Astrocyte (in vitro differentiated cells and primary cell): Measurements from ENCODE around the gene OR6P1.

Experiments
- EZH2 ChIP-seq: IDR thresholded peaks from 2 replicates; pipeline ENCODE4 v1.6.1; 2012; ENCODE audit warnings: mild to moderate bottlenecking, low read length, inconsistent platforms; ENCODE audit not compliant: insufficient read depth
- TF ChIP-seq, protein P1 (sequence below): IDR thresholded peaks from 2 replicates; pipeline ENCODE4 v1.5.1; 2011; ENCODE audit warnings: low read depth, mild to moderate bottlenecking, inconsistent platforms, low read length, moderate library complexity; ENCODE audit not compliant: insufficient read depth

- TF ChIP-seq, protein P1, sequence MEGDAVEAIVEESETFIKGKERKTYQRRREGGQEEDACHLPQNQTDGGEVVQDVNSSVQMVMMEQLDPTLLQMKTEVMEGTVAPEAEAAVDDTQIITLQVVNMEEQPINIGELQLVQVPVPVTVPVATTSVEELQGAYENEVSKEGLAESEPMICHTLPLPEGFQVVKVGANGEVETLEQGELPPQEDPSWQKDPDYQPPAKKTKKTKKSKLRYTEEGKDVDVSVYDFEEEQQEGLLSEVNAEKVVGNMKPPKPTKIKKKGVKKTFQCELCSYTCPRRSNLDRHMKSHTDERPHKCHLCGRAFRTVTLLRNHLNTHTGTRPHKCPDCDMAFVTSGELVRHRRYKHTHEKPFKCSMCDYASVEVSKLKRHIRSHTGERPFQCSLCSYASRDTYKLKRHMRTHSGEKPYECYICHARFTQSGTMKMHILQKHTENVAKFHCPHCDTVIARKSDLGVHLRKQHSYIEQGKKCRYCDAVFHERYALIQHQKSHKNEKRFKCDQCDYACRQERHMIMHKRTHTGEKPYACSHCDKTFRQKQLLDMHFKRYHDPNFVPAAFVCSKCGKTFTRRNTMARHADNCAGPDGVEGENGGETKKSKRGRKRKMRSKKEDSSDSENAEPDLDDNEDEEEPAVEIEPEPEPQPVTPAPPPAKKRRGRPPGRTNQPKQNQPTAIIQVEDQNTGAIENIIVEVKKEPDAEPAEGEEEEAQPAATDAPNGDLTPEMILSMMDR: no peak
- TF ChIP-seq EZH2: no peak
These were observed 48.7 kb downstream of the OR6P1 start for GRCh38 chr1:158521666-158522058.
